ENCODE results near the gene BEX2.
"Not testable (repeated sequence)": the region's sequence is repeated elsewhere in the genome, so short reads cannot be mapped to it uniquely, and the experiment has no call there.

The BEX2 gene

GRCh38 chrX:103310555-103311398 is at the start of gene BEX2:
Gene BEX2, minus strand, starts transcription at chrX:103310990. Its CDS starts 1,014 bp downstream, at chrX:103309976.
- DNase-seq (ENCODE audit: low read depth in 2 of 2), result peak; percentile 61 to 70

- no peak for DNase-seq (ENCODE audit: low read depth in 2 of 2)
Observed at GRCh38 chrX:103360092-103360491, 49.3 kb upstream of the BEX2 start.

GRCh38 chrX:103359605-103360004 is 48.8 kb upstream of the BEX2 start:
- DNase-seq (ENCODE audit: low read depth in 2 of 2), result not testable (repeated sequence)

GRCh38 chrX:103357871-103358270 is 47.1 kb upstream of the BEX2 start:
- no peak for DNase-seq (ENCODE audit: low read depth in 2 of 2)

GRCh38 chrX:103356858-103357257 is 46.1 kb upstream of the BEX2 start:
- no peak for DNase-seq (ENCODE audit: low read depth in 2 of 2)

GRCh38 chrX:103356130-103356798 is 45.5 kb upstream of the BEX2 start, which contains the start of gene TCEAL9:
Gene TCEAL9, plus strand, starts transcription at chrX:103356506. Its CDS starts 1,179 bp downstream, at chrX:103357685.
- no peak for DNase-seq (ENCODE audit: low read depth in 2 of 2)

- no peak for DNase-seq (ENCODE audit: low read depth in 2 of 2)
Observed at GRCh38 chrX:103347682-103348397, 37.0 kb upstream of the BEX2 start.

- DNase-seq (ENCODE audit: low read depth in 2 of 2), result no peak
Observed at GRCh38 chrX:103344606-103345005, 33.8 kb upstream of the BEX2 start.

GRCh38 chrX:103343105-103343504 is 32.3 kb upstream of the BEX2 start:
- no peak for DNase-seq (ENCODE audit: low read depth in 2 of 2)

- no peak for DNase-seq (ENCODE audit: low read depth in 2 of 2)
Observed at GRCh38 chrX:103338663-103339062, 27.9 kb upstream of the BEX2 start.

GRCh38 chrX:103330681-103331288 is 20.0 kb upstream of the BEX2 start:
- no peak for DNase-seq (ENCODE audit: low read depth in 2 of 2)

GRCh38 chrX:103329991-103330390 is 19.2 kb upstream of the BEX2 start, which contains the start of gene TCEAL7:
Gene TCEAL7, plus strand, starts transcription at chrX:103330239. Its CDS starts 1,165 bp downstream, at chrX:103331404.
- no peak for DNase-seq (ENCODE audit: low read depth in 2 of 2)

- DNase-seq (ENCODE audit: low read depth in 2 of 2), result no peak
Observed at GRCh38 chrX:103311399-103311780, 600 bp upstream of the BEX2 start.

- no peak for DNase-seq (ENCODE audit: low read depth in 2 of 2)
Observed at GRCh38 chrX:103309860-103310554, 783 bp downstream of the BEX2 start.

GRCh38 chrX:103305666-103306065 is 5.1 kb downstream of the BEX2 start:
- DNase-seq (ENCODE audit: low read depth in 2 of 2), result not testable (repeated sequence)

- DNase-seq (ENCODE audit: low read depth in 2 of 2), result no peak
Observed at GRCh38 chrX:103304705-103305104, 6.1 kb downstream of the BEX2 start.

- DNase-seq (ENCODE audit: low read depth in 2 of 2), result no peak
Observed at GRCh38 chrX:103293118-103293517, 17.7 kb downstream of the BEX2 start.

- DNase-seq (ENCODE audit: low read depth in 2 of 2), result no peak
Observed at GRCh38 chrX:103279624-103280023, 31.2 kb downstream of the BEX2 start.

- no peak for DNase-seq (ENCODE audit: low read depth in 2 of 2)
Observed at GRCh38 chrX:103276581-103277002, 34.2 kb downstream of the BEX2 start, which contains the start of gene TCEAL5. Gene TCEAL5, minus strand, starts transcription at chrX:103276750. Its CDS starts 2,187 bp downstream, at chrX:103274563.

- no peak for DNase-seq (ENCODE audit: low read depth in 2 of 2)
Observed at GRCh38 chrX:103275947-103276567, 34.7 kb downstream of the BEX2 start.

GRCh38 chrX:103274284-103274683 is 36.5 kb downstream of the BEX2 start:
- DNase-seq (ENCODE audit: low read depth in 2 of 2), result no peak
